Neural progenitor cell (in vitro differentiated cells): ENCODE measurements around the gene CNRIP1.

ENCODE experiments used
- CTCF ChIP-seq: fragments of 200-600 bp; sonication (generic); IDR thresholded peaks from 2 replicates; pipeline ENCODE4 v1.5.1; 2017; ENCODE audit warnings: antibody characterized with exemption, mild to moderate bottlenecking
- EZH2phosphoT487 ChIP-seq: fragments of 200-600 bp; sonication (generic); IDR thresholded peaks from 2 replicates; pipeline ENCODE4 v1.6.1; 2017; ENCODE audit warnings: antibody characterized with exemption

DNA sequence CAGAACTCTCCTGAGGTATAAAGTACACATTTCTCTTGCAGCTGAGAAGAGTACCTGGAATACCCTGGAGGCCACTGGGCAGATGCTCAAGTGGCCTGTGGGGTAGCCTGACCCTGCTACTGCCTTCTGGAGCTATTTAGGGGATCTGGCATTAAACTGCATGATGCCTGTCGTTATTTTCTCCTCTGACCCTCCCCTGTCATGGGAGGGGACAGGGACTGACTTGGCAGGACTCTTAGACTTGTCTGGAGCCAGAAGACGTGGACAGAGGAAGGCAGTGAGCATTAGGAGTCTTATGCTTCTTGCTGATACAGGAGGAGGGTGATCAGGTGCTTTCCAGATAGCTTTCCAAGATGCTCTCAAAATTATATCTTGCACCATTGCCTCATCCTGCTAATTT, 24.8 kb downstream of the CNRIP1 start:
- no peak for TF ChIP-seq CTCF
- no peak for TF ChIP-seq EZH2phosphoT487
